HG03571 (cell line): ENCODE measurements around the gene PTHLH.
A peak's percentile ranks its signal among the peaks of the same experiment; 100 is the strongest.

Experiments used
- ATAC-seq: cut with Tn5 transposase; IDR thresholded peaks from one replicate; pipeline ENCODE4 v1.9.1; 2021; ENCODE audit not compliant: unreplicated experiment

Gene PTHLH

GRCh38 chr12:27940756-27941402, 31.7 kb downstream of the PTHLH start:
- peak; percentile 87 for ATAC-seq

GRCh38 chr12:27940245-27940644, 32.3 kb downstream of the PTHLH start:
- ATAC-seq, result no peak

- ATAC-seq, result no peak
Measured at GRCh38 chr12:27937768-27938167, 34.8 kb downstream of the PTHLH start.

- ATAC-seq, result no peak
Measured at GRCh38 chr12:27936196-27936595, 36.3 kb downstream of the PTHLH start.

GRCh38 chr12:27934276-27934675, 38.3 kb downstream of the PTHLH start:
- no peak for ATAC-seq

GRCh38 chr12:27931390-27931789, 41.1 kb downstream of the PTHLH start:
- ATAC-seq, result no peak

- no peak for ATAC-seq
Measured at GRCh38 chr12:27927347-27927746, 45.2 kb downstream of the PTHLH start.

- no peak for ATAC-seq
Measured at GRCh38 chr12:27924350-27925135, 48.0 kb downstream of the PTHLH start.

GRCh38 chr12:27922531-27923139, 49.9 kb downstream of the PTHLH start:
- no peak for ATAC-seq

GRCh38 chr12:27919671-27920235, 52.8 kb downstream of the PTHLH start:
- ATAC-seq, result no peak

GRCh38 chr12:27915536-27915935, 57.0 kb downstream of the PTHLH start:
- no peak for ATAC-seq

- no peak for ATAC-seq
Measured at GRCh38 chr12:27915021-27915420, 57.5 kb downstream of the PTHLH start.

GRCh38 chr12:27913999-27914614, 58.4 kb downstream of the PTHLH start:
- no peak for ATAC-seq

GRCh38 chr12:27911397-27911796, 61.1 kb downstream of the PTHLH start:
- no peak for ATAC-seq
